Endothelial cell (in vitro differentiated cells): ENCODE data around the gene LCE2C. TPM values are rescaled to one million over a fixed set of nuclear protein-coding genes. Genes with fewer than 3 reads are reported as not detected.
"Not testable (repeated sequence)": the region's sequence is repeated elsewhere in the genome, so short reads cannot be mapped to it uniquely, and the experiment has no call there.

Source experiments
- DNase-seq: peaks from one replicate; pipeline ENCODE4 v3.0.0; 2021; ENCODE audit warnings: low spot score
- H3K27ac Mint-ChIP-seq: one replicate; pipeline ENCODE4 v1.8.0; 2021; ENCODE audit warnings: mixed read lengths, inconsistent platforms; ENCODE audit not compliant: unreplicated experiment
- H3K27me3 Mint-ChIP-seq: one replicate; pipeline ENCODE4 v1.8.0; 2021; ENCODE audit warnings: mild to moderate bottlenecking, moderate library complexity, mixed read lengths, inconsistent platforms; ENCODE audit not compliant: unreplicated experiment
- H3K36me3 Mint-ChIP-seq: one replicate; pipeline ENCODE4 v1.8.0; 2021; ENCODE audit warnings: mild to moderate bottlenecking, low read depth, mixed read lengths, inconsistent platforms; ENCODE audit not compliant: unreplicated experiment
- H3K4me1 Mint-ChIP-seq: one replicate; pipeline ENCODE4 v1.8.0; 2021; ENCODE audit warnings: mild to moderate bottlenecking, mixed read lengths, inconsistent platforms; ENCODE audit not compliant: unreplicated experiment
- H3K4me3 Mint-ChIP-seq: one replicate; pipeline ENCODE4 v1.8.0; 2021; ENCODE audit warnings: mild to moderate bottlenecking, mixed read lengths, inconsistent platforms; ENCODE audit not compliant: unreplicated experiment
- H3K9me3 Mint-ChIP-seq: one replicate; pipeline ENCODE4 v1.8.0; 2021; ENCODE audit warnings: mixed read lengths, inconsistent platforms; ENCODE audit not compliant: unreplicated experiment
- long read RNA-seq: library from polyadenylated mRNA; unstranded; transcript quantifications from one replicate; pipeline ENCODE4 v2.0.0, GENCODE V29; 2020; ENCODE audit not compliant: unreplicated experiment
- total RNA-seq: library from RNA; stranded (reverse); fragmentation: NEBNext Ultra II Directional; extraction: Animal tissue kit (Norgen Biotek cat#: 25700); gene quantifications from one replicate; pipeline ENCODE4 v1.2.1, GENCODE V29; 2021; ENCODE audit not compliant: unreplicated experiment
- TF ChIP-seq, protein P1 (sequence below): fragments of 200-600 bp; sonication (generic); IDR thresholded peaks from one replicate; pipeline ENCODE4 v1.5.0; 2021; ENCODE audit warnings: antibody characterized with exemption; ENCODE audit not compliant: unreplicated experiment

The LCE2C gene, protein sequence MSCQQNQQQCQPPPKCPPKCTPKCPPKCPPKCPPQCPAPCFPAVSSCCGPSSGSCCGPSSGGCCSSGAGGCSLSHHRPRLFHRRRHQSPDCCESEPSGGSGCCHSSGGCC
- not detected for total RNA-seq
- long read RNA-seq, result 0 reads

DNA sequence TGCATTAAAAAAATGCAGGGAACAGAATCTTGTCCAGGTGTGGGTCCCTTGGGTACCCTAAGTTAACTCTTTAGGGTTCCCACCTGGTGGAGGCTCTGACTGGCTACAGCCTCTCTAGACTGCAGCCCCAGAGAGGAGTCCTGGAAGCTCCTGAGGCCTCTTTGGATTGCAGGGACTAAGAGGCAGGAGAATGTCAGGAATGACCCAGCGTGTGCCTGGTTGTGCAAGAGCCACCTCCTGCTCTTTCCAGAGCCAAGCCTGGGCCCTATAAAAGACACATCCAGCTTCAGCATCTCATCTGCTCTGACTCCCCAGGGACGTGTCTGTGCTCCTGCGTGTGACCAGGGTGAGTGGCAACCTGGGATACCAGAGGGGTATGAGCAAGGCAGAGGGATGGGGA lies at the start of gene LCE2C:
Gene LCE2C, plus strand, starts transcription at position 297 of the 400 bp plus-strand sequence. CDS start 737 bp downstream, outside the sequence.
- not testable (repeated sequence) for H3K27ac Mint-ChIP-seq, DNase-seq, H3K27me3 Mint-ChIP-seq, H3K9me3 Mint-ChIP-seq, H3K36me3 Mint-ChIP-seq, H3K4me1 Mint-ChIP-seq, H3K4me3 Mint-ChIP-seq

DNA sequence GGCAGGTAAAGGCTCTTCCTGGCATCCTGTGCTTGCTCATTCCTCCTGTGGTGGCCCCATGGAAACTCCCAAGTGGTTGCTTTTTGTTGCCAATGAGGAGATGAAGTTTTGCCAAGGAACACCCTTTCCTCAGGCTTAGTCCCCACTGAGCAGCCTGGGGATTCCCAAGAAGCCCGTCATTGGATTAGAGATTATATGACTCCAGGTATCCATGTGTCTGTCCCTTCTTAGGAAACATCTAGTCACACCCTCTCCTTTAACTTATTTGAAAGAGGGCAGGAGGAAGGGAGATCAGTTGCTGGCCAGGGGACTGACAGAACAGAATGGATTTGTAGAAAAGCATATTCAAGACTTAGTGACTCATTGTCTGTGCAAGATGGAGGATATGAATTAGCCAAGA lies 48.3 kb upstream of the LCE2C start:
- Mint-ChIP-seq H3K9me3 (no peaks in the 10 kb centered on the region), H3K4me1 (peaks cover 17% of the 10 kb centered on the region), H3K4me3 (no peak overlapping the region), H3K27me3 (peaks cover 2% of the 10 kb centered on the region), H3K36me3 (no peaks in the 10 kb centered on the region), H3K27ac (no peak overlapping the region)
- DNase-seq, result no peak
- TF ChIP-seq, protein P1, sequence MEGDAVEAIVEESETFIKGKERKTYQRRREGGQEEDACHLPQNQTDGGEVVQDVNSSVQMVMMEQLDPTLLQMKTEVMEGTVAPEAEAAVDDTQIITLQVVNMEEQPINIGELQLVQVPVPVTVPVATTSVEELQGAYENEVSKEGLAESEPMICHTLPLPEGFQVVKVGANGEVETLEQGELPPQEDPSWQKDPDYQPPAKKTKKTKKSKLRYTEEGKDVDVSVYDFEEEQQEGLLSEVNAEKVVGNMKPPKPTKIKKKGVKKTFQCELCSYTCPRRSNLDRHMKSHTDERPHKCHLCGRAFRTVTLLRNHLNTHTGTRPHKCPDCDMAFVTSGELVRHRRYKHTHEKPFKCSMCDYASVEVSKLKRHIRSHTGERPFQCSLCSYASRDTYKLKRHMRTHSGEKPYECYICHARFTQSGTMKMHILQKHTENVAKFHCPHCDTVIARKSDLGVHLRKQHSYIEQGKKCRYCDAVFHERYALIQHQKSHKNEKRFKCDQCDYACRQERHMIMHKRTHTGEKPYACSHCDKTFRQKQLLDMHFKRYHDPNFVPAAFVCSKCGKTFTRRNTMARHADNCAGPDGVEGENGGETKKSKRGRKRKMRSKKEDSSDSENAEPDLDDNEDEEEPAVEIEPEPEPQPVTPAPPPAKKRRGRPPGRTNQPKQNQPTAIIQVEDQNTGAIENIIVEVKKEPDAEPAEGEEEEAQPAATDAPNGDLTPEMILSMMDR, result no peak

DNA sequence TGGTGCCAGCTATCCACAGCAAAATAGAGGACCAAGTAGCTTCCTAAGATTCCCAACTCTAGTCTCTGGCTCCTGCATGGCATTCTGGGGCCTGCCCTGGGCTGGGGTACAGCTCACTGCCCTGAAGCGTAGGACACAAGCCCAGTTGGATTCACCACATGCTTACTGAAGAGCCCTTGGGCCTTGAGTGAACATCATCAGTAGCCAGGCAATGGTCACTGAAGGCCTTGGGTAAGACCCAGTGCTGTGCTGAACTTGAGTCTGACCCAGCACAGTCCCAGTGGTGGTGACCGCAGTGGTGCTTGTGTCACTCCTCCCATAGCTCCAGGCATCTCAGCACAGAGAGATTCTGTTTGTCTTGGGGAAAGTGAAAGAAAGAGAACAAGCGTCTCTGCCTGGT lies 44.5 kb upstream of the LCE2C start:
- DNase-seq, result no peak
- Mint-ChIP-seq H3K9me3 (no peaks in the 10 kb centered on the region), H3K36me3 (no peaks in the 10 kb centered on the region), H3K4me3 (no peak overlapping the region), H3K27ac (no peak overlapping the region), H3K4me1 (peaks cover 4% of the 10 kb centered on the region), H3K27me3 (no peaks in the 10 kb centered on the region)
- TF ChIP-seq, protein P1, result no peak

DNA sequence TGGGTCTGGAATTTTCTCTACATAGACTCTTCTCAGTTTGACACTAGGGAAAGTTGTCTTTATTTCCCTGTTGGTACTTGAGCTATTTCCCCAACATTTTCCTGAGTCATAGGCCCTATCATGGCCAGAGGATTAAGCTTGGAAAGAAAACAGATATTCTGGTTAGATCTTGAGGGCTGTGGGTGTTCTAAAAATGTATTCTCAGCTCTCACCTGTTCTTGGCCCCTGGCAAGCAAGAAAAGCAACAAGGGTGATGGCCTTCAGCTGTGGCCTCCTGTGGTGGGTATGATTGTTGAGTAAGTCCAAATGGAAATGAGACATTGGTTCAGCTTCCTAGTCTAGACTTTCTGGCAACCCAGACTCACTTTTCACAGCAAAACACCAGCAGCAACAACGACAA lies 34.7 kb upstream of the LCE2C start:
- no peaks in the 10 kb centered on the region for H3K9me3 Mint-ChIP-seq
- no peak for DNase-seq
- peaks cover 2% of the 10 kb centered on the region for H3K27me3 Mint-ChIP-seq
- H3K4me1 Mint-ChIP-seq, result peaks cover 3% of the 10 kb centered on the region
- no peaks in the 10 kb centered on the region for H3K36me3 Mint-ChIP-seq
- H3K27ac Mint-ChIP-seq, result no peak overlapping the region
- TF ChIP-seq, protein P1, result no peak
- no peak overlapping the region for H3K4me3 Mint-ChIP-seq

DNA sequence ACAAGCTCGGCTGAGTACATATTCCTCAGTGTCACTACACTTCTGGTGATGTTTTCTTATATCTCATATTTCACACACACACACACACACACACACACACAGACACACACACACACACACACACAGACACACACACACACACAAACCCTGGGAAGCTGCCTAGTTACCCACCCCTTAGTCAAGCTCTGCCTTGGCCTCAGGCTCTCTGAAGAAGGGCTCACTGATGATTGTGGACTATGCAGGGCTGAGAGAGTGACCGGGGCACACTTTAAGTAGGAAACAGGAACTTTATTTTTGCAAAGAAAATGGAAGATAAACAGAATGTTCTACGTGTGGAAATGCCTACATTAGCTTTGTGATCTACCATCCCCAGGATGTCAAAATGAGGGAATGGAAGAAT lies 31.1 kb upstream of the LCE2C start:
- Mint-ChIP-seq H3K4me1 (peaks cover 3% of the 10 kb centered on the region), H3K9me3 (no peaks in the 10 kb centered on the region), H3K36me3 (no peaks in the 10 kb centered on the region), H3K27ac (no peak overlapping the region), H3K4me3 (no peak overlapping the region), H3K27me3 (peaks cover 2% of the 10 kb centered on the region)
- TF ChIP-seq, protein P1, result no peak
- DNase-seq, result no peak

DNA sequence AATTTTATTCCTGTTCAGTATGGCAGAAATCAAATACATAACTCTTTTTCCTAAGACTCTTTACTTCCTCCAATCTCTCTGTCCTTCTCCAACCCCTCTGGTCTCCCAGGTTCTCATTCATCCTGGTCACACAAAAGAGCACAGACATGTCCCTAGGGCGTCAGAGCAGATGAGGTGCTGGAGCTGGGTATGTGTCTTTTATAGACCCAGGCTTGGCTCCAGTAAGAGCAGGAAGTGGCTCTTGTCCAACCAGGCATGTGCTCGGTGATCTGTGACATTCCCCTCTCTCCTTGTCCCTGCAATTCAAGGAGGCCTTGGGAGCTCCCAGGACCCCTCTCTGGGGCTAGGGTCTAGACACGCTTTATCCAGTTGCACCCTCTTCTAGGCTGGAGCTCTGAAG lies 29.9 kb upstream of the LCE2C start:
- DNase-seq, result no peak
- no peak overlapping the region for H3K27ac Mint-ChIP-seq
- H3K9me3 Mint-ChIP-seq, result no peaks in the 10 kb centered on the region
- H3K4me1 Mint-ChIP-seq, result peaks cover 3% of the 10 kb centered on the region
- H3K27me3 Mint-ChIP-seq, result peaks cover 2% of the 10 kb centered on the region
- no peaks in the 10 kb centered on the region for H3K36me3 Mint-ChIP-seq
- TF ChIP-seq, protein P1, result no peak
- H3K4me3 Mint-ChIP-seq, result no peak overlapping the region
